HG03097 (cell line): ENCODE measurements around the gene FOSL1.

Experiments used
- ATAC-seq: cut with Tn5 transposase; IDR thresholded peaks from one replicate; pipeline ENCODE4 v1.9.1; 2021; ENCODE audit not compliant: unreplicated experiment, low FRiP score

The FOSL1 gene

DNA sequence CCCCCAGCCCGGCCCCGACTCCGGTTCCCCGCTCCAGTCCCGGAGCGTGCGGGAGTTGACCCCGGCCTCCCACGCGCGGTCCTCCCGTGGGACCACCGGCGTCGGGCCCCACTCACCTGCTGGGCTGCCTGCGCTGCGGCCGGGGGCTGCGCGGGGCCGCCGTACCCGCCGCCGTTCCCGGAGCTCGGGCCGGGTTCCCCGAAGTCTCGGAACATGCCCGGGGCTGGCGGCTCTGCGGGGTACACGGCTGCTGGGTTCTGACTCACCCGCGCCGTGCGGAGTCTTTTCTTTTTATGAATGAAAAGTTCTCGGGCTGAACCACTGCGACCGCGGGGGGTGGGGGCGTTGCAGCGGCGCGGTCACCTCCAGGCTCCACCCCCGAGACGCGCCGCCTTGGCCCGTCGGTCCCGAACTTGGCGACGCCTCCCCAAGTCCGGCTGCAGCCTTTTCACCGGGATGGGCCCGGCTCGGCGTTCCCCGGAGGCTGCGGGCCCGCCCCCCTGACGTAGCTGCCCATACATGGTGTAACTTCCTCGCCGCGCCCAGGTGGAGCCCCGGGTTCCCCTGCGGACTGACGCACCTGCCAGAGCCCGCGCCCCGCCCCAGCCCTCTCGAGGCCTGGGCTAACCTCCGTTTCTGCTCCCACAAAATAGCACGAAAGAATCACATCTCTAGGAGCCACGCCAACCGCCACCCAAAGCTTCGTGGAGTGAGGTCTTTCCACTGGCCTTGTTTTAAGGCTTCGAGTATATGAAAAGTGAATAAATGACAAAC lies at the start of gene FOSL1:
Gene FOSL1, minus strand, starts transcription at position 264 of the 774 bp plus-strand sequence. Its CDS starts 49 bp downstream, at position 215.
- peak; percentile 79 for ATAC-seq

DNA sequence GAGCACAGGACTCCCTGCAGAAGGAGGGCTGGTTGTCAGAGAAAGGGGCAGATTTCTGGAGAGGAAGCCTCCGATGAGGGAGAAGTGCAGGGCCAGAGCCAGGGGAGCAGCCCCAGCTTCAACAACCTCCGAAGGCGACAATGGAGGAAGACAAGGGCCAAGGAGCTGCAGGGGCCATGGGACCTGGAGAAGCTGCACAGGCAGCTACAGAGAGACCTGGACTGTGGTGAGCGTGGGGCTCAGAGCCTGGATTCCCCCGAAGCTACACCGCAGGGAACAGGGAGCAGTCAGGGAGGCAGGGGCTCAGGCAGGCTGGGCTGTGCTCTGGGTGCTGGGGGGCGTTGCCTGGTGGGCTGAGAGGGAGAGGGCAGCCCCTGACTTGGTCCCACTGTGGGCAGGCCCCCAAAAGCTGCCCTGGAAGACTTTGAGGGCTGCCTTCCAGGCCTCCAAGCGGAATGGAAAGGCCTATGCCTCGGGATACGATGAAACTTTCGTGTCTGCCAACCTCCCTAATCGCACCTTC lies 47.5 kb upstream of the FOSL1 start:
- ATAC-seq: no peak

DNA sequence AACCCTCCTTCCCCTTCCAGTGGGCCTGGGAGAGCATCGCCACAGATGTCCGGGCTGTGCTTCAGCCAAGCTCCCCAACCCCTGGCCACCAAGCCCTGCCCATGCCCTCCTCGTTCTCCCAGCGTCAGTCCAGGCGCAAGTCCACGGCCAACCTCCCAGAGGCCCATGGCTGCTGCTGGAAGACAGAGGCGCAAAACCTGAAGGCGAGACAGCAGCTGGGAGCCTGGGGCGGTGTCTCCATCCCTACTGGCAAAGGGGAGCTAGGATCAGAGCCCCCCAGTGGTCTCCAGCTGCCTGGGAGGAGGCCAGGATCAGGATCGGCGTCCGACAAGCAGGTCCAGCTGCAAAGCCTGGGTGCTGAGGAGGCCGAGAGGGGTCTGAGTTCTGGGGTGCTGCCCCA lies 46.9 kb upstream of the FOSL1 start:
- ATAC-seq: no peak

DNA sequence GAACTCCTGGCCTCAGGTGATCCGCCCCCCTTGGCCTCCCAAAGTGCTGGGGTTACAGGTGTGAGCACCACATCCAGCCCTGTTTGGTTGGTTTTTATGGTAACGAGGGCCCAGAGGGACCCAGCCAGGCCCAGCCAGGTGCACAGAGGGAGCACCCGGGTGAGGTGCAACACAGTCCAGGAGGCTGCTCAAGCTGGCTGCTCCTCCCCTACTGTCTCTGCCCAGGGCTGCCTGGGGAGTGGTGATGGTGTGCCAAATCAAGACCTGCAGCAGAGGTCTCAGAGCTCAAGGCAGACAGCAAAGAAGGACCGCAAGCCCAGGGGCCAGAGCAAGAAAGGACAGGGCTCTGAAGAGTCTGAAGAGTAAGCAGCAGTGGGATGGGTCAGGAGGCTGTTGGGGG lies 46.5 kb upstream of the FOSL1 start:
- no peak for ATAC-seq

DNA sequence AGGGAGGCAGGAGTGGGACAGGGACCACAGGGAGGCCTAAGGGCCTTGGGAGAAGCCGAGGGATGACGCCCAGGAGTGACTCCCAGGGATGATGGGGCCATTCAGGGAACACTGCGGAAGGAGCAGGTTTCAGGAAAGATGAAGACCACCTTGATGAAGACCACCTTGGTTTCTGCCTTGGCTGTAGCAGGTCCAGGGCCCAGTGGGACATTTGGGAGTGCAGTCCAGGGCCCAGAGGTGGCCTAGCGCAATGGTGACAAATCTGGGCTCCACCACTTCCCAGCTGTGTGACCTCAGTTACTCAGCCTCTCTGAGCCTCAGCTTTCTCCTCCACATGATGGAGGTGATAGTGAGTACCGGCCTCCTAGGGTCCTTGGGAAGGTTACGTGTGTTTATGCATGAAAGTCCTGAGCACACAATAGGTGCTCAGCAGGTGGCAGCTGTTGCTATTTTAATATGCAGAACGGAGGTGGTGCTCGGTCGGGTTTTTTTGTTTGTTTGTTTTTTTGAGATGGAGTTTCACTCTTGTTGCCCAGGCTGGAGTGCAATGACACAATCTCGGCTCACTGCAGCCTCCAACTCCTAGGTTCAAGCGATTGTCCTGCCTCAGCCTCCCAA lies 45.9 kb upstream of the FOSL1 start:
- no peak for ATAC-seq

DNA sequence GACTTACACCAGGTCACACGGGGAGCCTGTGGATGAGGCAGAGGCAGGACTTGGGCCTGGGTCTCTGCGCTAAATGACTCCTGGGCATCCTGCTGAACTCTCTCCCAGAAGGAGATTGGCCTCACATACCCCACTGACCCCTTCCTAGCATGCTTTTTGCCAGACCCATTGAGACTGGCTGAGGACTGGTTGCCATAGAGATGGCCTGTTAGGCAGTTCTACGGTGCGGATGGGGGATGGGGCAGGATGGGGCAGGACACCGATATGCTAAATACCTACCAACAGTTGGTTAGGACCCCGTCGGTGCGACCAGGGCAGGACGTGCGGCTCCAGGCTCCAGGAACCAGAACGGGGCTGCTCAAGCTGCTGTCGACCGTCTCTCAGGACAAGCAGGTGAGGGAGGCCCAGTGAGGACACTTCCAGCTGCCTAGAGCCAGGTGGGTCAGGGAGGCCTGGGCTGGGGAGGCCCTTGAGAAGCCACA lies 45.3 kb upstream of the FOSL1 start, which contains the start of gene TSGA10IP:
Gene TSGA10IP, plus strand, starts transcription at position 51 of the 482 bp plus-strand sequence. Its CDS starts 196 bp downstream, at position 247.
- no peak for ATAC-seq

DNA sequence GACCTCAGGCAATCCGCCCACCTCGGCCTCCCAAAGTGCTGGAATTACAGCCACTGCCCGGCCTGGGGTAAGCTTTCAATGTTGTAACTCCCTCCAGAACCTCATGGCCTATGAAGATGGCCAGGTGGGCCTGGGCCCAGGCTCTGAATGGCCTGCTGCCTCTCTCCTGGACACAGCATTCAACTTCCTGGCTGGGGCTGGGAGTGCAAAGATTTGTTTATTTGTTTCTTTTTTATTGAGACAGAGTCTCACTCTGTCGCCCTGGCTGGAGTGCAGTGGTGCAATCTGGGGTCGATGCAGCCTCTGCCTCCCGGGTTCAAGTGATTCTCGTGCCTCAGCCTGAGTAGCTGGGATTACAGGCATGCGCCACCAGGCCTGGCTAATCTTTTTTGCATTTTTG lies 44.6 kb upstream of the FOSL1 start:
- no peak for ATAC-seq

DNA sequence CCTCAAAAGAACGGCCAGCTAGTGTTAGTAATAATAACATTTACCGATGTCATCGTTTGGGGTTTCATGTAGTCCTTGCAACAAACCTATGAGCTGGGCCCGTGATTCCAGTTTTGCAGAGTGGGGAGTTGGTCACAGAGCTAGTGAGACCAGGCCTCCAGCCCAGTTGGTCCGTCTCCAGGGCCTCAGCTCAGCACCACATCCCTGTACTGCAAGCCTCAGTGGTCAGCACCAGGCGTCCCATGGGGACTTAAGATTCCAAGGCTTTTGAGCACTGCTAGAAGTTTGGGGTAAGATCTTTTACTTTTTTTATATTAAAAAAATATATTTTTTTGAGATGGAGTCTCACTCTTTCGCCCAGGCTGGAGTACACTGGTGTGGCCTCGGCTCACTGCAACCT lies 44.0 kb upstream of the FOSL1 start:
- ATAC-seq: no peak

DNA sequence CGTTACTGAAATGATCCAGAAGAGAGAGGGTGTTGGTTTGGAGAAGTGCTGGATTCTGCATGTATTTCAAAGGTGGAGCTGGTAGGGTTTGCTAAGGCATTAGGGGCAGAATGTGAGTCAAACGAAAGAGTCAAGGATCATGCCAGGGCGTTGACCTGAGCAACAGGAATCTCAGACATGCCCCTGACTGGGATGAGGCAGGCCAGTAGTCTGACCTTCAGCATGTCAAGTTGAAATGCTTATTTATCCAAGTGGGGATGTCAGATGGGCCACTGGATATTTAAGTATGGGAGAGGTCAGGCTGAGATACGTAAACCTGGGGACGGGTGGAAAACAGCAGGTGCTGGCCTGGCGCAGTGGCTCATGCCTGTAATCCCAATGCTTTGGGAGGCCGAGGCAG lies 42.3 kb upstream of the FOSL1 start:
- no peak for ATAC-seq

DNA sequence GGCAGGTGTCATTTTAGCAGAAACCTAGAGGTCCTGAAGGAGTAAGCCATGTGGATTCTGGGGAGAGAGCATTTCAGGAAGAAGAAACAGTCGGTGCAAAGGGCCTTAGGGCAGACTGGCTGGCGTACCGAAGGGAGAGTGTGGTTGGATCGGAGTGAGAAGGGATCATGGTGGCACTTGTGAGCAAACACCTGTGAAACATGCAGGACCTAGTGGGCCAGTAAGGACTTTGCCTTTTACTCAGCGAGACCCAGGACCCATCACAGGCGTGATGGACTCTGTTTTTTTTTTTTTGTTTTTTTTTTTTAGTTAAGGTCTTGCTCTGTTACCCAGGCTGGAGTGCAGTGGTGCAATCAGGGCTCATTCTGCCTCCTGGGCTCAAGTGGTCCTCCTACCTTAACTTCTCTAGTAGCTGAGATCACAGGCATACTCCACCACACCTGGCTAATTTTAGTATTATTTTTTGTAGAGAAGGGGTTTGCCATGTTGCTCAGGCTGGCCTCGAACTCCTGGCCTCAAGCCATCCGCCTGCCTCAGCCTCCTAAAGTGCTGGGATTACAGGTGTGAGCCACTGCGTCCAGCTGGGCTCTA lies 41.6 kb upstream of the FOSL1 start:
- ATAC-seq: no peak

DNA sequence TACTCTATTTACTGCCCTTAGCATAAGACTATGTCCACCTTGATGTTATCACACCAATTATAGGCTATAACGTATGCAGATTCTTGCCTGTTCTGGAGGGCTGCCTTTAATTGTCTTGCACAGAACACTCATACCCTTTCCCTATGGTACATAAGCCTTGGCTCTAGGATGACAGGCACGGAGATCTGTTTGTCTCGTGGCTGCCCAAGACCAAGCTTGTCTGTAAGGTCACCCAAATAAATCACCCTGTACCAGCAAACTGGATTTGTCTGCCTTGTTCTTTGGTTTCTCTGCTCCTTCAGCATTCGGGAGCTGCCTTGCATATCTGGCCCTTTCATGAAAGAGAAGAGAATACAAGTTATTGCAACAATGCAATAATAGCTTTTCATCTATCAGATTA lies 37.6 kb upstream of the FOSL1 start:
- ATAC-seq: no peak

DNA sequence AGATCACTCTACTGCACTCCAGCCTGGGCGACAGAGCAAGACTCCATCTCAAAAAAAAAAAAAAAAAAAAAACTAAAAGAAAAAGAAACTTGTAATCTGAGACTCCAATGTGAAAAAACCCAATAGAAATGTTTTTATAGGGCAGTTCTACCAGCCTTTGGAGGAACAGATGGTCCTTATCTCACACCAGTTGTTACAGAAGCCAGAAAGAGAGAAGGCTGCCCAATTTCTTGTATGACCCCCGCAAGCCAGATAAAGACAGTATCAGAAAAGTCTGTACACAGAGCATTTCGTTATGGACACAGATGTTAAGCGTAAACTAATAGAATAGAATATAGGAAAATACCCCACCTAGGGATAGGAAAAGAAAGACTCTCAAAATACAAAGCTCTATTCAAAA lies 33.8 kb upstream of the FOSL1 start:
- no peak for ATAC-seq

DNA sequence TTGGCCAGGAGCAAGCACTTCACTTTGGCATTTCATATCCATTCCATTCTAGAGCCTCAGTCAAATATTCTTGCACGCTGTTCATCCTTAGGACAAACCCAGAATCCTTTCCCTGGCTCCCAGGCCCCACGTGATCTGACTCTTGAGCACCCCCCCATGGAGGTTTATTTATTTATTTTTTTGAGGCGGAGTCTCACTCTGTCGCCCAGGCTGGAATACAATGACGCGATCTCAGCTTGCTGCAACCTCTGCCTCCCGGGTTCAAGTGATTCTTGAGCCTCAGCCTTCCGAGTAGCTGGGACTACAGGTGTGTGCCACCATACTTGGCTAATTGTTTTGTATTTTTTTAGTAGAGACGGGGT lies 32.4 kb upstream of the FOSL1 start:
- no peak for ATAC-seq

DNA sequence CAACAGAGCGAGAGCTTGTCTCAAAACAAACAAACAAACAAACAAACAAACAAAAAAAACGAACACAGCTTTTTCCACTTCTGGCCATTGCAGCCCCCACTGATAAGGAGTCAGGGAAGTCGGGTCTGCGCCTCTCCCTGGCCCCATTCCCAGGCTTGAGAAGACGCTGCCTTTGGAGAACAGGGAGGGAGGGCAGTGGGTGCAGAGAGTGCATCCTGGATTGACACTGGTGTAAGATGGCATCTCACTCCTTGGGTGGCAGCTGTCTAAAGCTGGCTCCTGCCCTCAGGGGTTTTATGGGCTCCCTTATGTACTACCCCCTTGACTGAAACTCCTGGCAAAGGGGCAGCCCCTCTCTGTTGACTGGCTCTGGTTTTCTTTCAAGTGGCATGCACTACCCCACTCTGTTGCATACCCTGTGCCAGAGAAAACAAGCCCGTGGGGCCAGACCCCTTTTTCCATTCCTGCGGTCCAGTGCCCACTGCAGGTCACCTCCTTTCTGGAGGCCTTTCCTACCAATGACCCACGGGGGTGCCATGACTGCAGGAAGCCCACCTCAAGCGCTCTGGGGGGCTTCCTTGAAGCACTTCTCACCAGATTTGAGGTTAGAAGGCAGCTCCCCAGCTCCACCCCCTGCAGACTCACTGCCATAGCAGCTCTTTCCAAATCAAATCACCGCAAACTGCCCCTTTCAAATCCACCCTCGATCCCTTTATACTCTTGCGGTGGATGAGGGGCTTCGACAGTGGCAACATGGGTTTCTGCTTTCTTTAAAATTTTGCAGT lies 31.8 kb upstream of the FOSL1 start:
- no peak for ATAC-seq

DNA sequence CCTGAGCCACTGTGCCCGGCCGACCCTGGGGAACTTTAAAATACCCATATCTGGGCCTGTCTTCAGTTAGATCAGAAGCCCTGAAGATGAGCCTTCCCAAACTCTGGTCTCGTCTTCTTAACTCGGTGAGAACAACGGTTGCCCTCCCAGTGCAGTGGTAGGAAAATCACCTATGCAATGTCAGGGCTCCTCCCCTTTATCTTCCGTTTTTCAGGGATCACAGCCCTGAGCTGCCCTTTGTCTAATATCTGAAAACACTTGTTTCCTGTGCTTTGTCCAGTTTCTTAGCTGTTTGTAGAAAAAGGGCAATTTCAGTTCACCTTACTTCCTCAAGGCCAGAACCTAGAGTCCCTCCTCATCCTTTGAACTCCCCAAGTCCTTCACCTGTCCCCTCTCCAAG lies 28.5 kb upstream of the FOSL1 start:
- ATAC-seq: no peak

DNA sequence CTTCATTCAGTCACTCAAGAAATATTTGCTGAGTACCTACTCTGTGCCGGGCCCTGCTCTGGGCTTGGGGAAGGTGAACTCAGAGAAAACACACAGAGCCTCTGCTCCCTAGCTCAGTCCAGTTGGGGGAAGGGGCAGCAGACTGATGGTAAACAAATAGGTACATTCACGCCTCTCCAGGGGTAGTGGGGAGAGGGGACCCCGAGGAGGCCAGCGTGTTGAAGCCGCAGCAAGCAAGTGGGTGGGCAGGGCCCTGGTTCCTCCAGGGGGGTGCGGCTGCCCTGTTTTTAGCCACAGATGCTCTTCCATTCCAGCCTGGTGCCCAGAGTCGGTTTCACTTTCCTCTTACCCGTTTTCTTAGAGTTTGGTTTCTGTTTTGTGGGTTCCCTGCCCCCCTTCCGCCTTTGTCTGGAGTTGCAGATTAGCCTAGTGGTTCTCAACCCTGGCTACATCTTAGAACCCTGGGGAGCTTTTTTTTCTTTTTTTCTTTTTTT lies 27.8 kb upstream of the FOSL1 start:
- ATAC-seq: peak; percentile 77

DNA sequence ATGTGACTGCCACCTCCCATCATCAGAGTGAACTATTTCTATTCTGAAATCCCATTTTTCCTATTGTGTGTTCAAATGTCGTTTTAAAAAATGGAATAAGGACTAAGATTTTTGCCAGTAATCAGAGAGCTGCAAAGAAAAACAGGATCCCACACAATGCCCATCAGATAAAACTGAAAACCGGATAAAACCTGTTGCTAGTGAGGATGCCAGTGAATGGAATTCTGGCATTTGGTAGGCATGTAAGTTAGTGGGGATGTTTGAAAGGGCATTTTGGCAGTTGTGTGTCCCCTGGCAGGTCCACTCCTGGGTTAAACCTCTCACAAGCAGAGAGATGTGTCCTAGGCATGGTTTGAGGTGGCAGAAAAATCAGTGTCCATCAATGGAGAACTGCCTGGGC lies 25.2 kb upstream of the FOSL1 start:
- no peak for ATAC-seq

DNA sequence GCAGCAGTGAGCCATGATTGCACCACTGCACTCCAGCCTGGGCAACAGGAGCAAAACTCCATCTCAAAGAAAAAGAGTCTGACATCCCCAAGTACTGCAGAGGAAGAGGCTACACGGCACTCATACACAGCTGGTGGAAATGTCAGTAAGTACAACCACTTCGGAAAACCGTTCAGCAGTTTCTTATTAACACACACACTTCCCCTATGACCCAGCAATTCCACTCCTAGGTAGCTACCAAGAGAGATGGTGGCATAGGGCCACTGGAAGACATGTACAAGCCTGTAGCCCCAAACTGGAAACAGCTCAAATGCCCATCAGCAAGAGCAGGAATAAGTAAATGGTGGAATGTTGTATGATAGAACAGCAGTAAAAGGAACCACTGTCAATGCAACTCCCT lies 22.4 kb upstream of the FOSL1 start:
- ATAC-seq: no peak

DNA sequence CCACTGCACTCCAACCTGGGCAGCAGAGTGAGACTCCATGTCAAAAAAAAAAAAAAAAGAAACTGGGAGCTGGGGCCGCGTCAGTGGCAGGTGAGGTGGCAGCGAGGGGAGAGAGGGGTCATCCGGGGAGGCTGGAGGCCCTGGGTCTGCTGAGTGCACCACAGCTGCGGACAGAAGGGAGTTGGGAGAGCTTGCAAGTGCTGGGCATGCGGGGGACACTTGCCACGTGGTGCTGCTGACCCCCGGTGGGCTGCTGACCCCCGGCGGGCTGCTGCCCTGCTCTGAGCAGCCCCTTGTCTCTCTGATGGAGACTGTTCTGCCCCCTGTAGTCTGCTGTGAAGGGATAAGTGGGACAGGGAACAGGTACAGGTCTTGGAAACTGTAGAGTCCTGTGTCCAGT lies 21.7 kb upstream of the FOSL1 start:
- no peak for ATAC-seq

DNA sequence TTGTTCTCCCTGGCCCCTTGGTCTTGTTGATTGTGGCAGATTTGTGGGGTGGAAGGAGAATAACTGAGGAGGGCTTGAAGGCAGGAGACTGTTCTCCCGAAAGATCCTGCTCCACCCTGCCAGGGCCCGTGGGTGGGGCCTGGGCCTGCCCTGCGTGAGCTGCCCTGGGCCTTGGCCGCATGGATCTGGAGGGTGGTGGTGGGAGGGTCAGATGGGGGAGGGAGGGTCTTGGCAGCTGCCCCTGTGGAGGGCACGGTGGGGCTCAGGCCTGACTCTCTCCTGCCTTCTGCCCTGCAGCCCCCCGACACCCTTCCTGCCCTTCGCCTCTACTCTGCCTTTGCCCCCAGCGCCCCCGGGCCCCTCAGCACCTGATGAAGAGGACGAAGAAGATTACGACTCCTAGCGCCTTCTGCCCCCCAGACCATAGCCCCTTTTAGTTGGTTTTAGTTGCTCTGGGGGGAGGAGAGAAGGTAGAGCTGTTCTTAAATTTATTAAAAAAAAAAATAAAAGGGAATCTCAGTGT lies 20.9 kb upstream of the FOSL1 start:
- ATAC-seq: no peak
